ENCODE results near the gene CCDC178.

DNA sequence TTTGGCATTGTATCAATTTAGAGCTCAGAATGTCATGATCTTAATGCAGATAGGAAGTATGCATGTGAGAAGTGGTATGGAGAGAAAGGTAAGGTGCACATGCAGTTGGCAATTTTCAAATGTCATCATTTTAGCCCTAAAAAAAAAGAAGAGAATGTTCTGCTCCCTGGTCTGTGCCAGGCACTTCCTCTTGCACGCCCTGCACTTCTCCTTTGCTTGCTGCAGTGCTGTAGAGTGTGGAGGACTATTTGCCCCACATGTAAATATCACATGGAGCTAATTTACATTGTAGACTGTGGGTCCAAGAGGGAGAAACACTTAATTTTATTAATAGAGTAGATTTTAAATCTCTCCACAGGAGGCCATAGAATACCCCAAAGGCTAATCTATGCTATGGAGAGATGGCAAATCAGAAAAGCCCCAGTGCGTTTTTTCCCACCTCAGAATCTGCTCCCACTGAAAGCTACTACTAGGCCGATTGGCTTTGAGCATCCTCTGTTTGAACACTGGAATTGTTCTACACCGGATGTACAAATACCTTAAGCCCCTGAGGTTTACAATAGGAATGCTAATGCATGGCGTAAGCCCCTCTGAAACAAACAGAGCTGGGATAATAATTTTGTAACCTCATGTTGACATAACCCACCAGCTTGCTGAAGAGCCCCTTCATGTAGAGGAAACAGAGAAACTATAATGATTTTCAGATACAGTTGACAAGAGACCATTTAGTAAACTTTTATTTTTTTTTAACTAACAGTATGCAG, 530.5 kb downstream of the CCDC178 start:
- TF ChIP-seq EZH2 (IDR thresholded peaks at IDR 0.05; ENCODE audit: low read length, missing control alignments) = no peak
- TF ChIP-seq, protein P1, sequence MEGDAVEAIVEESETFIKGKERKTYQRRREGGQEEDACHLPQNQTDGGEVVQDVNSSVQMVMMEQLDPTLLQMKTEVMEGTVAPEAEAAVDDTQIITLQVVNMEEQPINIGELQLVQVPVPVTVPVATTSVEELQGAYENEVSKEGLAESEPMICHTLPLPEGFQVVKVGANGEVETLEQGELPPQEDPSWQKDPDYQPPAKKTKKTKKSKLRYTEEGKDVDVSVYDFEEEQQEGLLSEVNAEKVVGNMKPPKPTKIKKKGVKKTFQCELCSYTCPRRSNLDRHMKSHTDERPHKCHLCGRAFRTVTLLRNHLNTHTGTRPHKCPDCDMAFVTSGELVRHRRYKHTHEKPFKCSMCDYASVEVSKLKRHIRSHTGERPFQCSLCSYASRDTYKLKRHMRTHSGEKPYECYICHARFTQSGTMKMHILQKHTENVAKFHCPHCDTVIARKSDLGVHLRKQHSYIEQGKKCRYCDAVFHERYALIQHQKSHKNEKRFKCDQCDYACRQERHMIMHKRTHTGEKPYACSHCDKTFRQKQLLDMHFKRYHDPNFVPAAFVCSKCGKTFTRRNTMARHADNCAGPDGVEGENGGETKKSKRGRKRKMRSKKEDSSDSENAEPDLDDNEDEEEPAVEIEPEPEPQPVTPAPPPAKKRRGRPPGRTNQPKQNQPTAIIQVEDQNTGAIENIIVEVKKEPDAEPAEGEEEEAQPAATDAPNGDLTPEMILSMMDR (conservative IDR thresholded peaks at IDR 0.05 in 1 of 2, IDR thresholded peaks at IDR 0.05 in 1 of 2; ENCODE audit: low read depth in 1 of 2, low read length in 2 of 2) = no peak
